Measurements from ENCODE around the gene LGSN. TPM values are rescaled to one million over a fixed set of nuclear protein-coding genes. Genes with fewer than 3 reads are reported as not detected.
"Not testable (repeated sequence)": the region's sequence is repeated elsewhere in the genome, so short reads cannot be mapped to it uniquely, and the experiment has no call there.

LGSN gene, protein sequence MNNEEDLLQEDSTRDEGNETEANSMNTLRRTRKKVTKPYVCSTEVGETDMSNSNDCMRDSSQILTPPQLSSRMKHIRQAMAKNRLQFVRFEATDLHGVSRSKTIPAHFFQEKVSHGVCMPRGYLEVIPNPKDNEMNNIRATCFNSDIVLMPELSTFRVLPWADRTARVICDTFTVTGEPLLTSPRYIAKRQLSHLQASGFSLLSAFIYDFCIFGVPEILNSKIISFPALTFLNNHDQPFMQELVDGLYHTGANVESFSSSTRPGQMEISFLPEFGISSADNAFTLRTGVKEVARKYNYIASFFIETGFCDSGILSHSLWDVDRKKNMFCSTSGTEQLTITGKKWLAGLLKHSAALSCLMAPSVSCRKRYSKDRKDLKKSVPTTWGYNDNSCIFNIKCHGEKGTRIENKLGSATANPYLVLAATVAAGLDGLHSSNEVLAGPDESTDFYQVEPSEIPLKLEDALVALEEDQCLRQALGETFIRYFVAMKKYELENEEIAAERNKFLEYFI
- total RNA-seq, result 0.15 TPM in 1 of 2 replicates, not detected in the other

GRCh38 chr6:63319939-63320338 is at the start of gene LGSN:
TSS of gene LGSN (minus strand) at chr6:63319983. CDS start at chr6:63319943, 40 bp downstream.
- intact Hi-C loops (cut with micrococcal nuclease), result no loop called here

DNA sequence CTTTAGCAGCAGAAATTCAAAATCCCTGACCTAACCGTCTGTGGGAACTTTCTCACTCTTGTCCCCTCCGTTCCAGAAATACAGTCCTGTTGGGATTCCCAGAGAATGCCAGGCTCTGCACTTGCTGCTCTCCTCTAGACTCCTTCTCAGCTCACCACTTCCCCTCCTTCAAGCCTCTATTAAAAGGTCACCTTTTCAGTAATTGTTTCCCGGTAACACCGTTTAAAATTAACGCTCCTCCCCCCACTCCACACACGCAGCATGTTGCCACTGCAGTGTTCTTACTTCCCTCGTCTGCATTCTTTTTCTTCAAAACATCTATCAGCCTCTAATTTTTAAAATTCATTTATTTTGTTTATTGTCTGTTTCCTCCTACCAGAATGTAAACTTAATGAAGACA is 48.6 kb upstream of the LGSN start:
- intact Hi-C loops (cut with micrococcal nuclease), result no loop called here

- intact Hi-C loops (cut with micrococcal nuclease), result not testable (repeated sequence)
Measured at GRCh38 chr6:63362500-63363120, 42.8 kb upstream of the LGSN start.

DNA sequence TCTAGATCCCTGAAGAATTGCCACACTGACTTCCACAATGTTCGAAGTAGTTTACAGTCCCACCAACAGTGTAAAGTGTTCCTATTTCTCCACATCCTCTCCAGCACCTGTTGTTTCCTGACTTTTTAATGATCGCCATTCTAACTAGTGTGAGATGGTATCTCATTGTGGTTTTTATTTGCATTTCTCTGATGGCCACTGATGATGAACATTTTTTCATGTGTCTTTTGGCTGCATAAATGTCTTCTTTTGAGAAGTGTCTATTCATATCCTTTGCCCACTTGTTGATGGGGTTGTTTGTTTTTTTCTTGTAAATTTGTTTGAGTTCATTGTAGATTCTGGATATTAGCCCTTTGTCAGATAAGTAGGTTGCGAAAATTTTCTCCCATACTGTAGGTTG is 37.6 kb upstream of the LGSN start:
- intact Hi-C loops (cut with micrococcal nuclease), result loop anchor here (10.0 kb wide), 1 partner anchor 167 kb away; no protein-coding TSS in a partner anchor

GRCh38 chr6:63355632-63356031 is 35.8 kb upstream of the LGSN start:
- intact Hi-C loops (cut with micrococcal nuclease), result loop anchor here (10.0 kb wide), 1 partner anchor 169 kb away; no protein-coding TSS in a partner anchor

DNA sequence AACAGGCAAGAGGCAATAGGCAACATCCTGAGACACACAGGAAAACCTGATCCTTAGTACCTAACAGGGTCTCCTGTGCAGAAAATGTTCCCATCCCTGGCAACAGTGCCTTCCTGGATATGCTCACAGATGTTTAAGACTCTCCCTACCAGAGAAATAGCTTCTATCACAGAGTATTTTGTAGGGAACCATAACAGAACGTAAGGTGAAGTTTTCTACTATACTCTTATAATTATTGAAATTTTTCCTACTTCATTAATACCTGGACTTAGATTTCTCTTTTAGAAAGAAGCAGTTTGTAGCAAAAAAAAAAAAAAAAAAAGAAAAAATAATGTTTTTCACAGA is 33.5 kb upstream of the LGSN start:
- intact Hi-C loops (cut with micrococcal nuclease), result loop anchor here (2.0 to 10.0 kb wide), 2 partner anchors 172 to 282 kb away; partner anchors contain the start of gene PHF3

GRCh38 chr6:63352544-63353285 is 32.9 kb upstream of the LGSN start:
- intact Hi-C loops (cut with micrococcal nuclease), result loop anchor here (1.0 to 10.0 kb wide), 6 partner anchors 172 to 450 kb away; partner anchors contain the start of gene PHF3

DNA sequence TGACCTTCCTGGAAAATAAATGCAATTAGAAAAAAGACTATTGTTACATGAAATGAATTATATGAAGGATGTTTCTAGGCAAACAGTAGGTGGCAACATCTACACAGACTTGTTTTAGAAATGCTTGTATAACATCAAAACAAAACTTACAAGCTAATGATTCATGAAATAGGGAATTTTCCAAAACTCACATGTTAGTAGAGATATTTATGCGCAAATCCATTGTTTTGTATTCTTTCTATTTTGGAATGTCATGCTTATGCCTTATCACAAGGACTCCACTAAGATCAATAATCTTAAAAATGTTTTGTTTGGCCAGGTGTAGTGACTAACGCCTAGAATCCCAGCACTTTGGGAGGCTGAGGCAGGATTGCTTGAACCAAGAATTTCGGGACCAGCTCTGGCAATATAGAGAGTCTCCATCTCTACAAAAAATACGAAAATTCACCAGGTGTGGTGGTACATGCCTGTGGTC is 32.3 kb upstream of the LGSN start:
- intact Hi-C loops (cut with micrococcal nuclease), result loop anchor here (1.0 to 10.0 kb wide), 6 partner anchors 173 to 450 kb away; partner anchors contain the start of gene PHF3

GRCh38 chr6:63349401-63349800 is 29.6 kb upstream of the LGSN start:
- intact Hi-C loops (cut with micrococcal nuclease), result no loop called here

DNA sequence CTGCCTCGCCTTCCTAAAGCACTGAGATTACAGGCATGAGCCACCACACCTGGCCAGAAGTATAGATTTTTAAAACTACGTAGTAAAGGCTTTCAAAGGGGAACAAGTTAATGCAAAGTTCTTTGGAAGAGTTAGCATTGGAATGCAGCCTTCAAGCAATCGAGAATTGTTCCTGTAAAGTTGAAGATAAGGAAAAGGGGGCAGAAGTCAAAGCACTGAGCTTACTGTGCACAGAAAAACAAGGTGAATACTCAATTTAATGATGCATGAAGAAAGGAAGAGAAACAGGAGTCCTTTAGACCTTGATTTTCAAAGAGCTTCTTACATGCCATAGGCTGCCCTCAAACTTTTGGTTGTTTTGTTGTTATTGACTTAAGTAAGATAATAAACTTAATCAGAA is 29.1 kb upstream of the LGSN start:
- intact Hi-C loops (cut with micrococcal nuclease), result no loop called here

DNA sequence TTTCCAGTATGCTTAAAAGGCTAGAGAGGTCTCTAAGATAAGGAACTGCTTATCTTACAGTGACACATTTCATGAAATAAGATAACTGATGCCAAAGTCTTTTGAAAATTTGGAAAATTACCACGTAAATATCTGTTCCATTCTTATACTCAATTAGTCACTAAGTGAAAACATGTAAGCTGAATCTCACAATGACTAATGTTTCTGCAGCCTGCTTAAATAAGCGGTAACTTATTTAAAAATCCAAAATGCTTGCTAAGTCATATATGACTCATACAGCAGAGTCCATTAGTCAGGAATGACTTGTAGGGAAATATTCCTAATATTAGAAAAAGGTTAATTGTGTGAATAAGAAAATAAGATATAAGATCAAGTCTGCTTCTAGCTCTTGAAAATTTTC is 27.8 kb upstream of the LGSN start:
- intact Hi-C loops (cut with micrococcal nuclease), result no loop called here

DNA sequence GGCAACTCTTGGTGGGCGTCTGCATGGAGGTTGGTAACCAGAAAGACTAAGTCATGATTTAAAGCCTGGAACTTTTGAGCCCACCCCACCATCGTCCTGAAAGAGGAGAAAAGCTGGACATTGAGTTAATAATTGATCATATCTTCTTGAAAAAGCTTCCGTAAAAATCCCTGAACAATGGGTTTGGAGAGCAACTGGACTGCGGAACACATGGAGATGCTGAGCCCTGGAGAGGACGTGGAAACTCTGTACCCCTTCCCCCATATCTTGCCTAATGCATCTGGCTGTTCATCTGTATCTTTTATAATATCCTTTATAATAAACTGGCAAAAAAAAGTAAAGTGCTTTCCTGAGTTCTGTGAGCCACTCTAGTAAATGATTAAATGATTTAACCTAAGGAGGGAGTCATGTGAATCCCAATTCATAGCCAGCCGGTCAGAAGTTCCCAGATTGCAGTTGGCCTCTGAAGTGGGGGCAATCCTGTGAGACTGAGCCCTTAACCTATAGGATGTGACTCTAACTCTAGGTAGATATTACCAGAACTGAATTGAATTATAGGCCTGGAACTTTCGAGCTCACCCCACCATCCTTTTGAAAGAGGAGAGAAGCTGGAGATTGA is 26.5 kb upstream of the LGSN start:
- intact Hi-C loops (cut with micrococcal nuclease), result no loop called here

GRCh38 chr6:63340351-63340750 is 20.6 kb upstream of the LGSN start:
- intact Hi-C loops (cut with micrococcal nuclease), result no loop called here

- intact Hi-C loops (cut with micrococcal nuclease), result not testable (repeated sequence)
Measured at GRCh38 chr6:63334652-63335051, 14.9 kb upstream of the LGSN start.

DNA sequence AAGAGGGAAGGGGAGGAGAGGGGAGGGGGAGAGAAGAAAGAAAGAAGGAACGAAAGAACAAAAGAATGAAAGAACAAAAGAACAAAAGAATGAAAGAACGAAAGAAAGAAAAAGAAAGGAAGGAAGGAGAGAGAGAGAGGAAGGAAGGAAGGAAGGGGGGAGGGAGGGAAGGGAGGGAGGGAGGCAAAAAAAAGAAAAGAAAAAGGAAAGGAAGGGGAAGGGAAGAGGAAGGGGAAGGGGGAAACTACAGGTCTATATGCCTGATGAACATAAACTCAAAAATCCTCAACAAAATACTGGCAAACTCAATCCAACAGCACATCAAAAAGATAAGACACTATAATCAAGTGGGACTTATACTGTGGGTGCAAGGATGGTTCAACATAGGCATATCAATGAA is 13.7 kb upstream of the LGSN start:
- intact Hi-C loops (cut with micrococcal nuclease), result no loop called here

- intact Hi-C loops (cut with micrococcal nuclease), result not testable (repeated sequence)
Measured at GRCh38 chr6:63326630-63327029, 6.8 kb upstream of the LGSN start.

DNA sequence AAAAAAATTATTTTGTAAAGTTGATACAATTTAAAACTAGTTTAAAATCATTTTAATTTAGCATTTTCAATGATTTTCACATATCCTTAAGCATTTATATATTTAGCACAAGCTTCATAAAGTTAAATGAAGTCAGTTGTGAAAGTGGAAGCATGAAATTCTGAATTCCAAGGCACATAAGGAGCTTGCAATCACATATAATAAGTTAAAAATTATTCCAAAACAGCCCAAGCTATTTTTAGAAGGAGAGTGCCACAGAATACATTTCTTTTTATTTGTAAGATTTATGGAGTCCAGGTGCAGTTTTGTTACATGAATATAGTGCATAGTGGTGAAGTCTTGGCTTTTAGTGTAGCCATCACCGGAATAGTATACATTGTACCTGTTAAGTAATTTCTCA is 3.2 kb upstream of the LGSN start:
- intact Hi-C loops (cut with micrococcal nuclease), result no loop called here

DNA sequence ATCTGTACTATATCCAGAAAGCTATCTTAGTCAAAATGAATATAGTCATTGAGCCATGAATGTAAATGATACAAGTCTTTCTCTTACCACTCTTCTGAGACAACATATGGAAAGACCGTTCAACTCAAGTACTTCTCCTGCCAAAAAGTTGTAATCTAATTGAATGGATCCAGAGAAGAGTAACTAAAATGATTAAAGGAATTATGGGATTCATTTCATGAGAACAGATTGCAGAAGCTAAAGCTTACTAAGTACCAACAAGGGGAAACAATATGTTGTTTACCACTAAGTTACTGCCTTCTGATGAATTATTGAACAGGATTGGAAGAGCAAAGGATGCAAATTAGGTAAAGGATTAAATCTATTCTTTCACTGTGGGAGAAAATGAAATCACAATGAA is 2.0 kb upstream of the LGSN start:
- intact Hi-C loops (cut with micrococcal nuclease), result no loop called here

DNA sequence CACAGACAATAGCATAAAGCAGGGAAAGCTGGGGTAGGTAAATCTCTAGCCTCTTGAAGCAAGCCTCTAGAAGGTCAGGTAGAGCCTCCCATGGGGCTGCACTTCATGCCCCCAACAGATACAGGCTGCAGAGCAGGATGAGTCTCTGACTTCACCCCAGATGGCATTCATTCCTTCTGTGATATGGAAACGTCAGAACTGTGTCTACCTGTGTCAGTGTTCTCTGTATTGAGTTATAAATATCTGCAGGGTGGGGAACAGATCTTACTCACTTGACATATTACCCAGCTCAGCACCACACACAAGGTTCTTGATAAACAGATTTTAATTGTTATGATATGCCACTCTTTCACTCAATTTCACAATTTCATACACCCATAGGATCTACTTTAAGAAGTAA is 2.1 kb downstream of the LGSN start:
- intact Hi-C loops (cut with micrococcal nuclease), result no loop called here

- intact Hi-C loops (cut with micrococcal nuclease), result no loop called here
Measured at GRCh38 chr6:63316113-63316512, 3.7 kb downstream of the LGSN start.

- intact Hi-C loops (cut with micrococcal nuclease), result no loop called here
Measured at GRCh38 chr6:63313111-63313510, 6.7 kb downstream of the LGSN start.
